Measurements from ENCODE around the gene PREX1.

- no peak for TF ChIP-seq CTCF (IDR thresholded peaks at IDR 0.05 in 4 of 5, conservative IDR thresholded peaks at IDR 0.05 in 1 of 5)
- no peak for TF ChIP-seq POLR2A (IDR thresholded peaks at IDR 0.05)
These were observed 244.0 kb downstream of the PREX1 start for GRCh38 chr20:48583801-48584200.

Measured in gastrocnemius medialis (tissue), 4 donors.